ENCODE measurements around the gene MSI2. TPM values are rescaled to one million over a fixed set of nuclear protein-coding genes. Genes with fewer than 3 reads are reported as not detected.
A peak's percentile ranks its signal among the peaks of the same experiment; 100 is the strongest.

The MSI2 gene
- total RNA-seq, 2 experiments from 2014 or later, result 65.7 to 71.9 TPM

GRCh38 chr17:57284984-57285646, 28.8 kb downstream of the MSI2 start:
- H3K27ac Mint-ChIP-seq, result peak overlapping the region; percentile 76
- H3K36me3 Mint-ChIP-seq, result peaks cover 20% of the 10 kb centered on the region
- peaks cover 66% of the 10 kb centered on the region for H3K4me1 Mint-ChIP-seq (ENCODE audit: low read depth)
- H3K27me3 Mint-ChIP-seq, result no peaks in the 10 kb centered on the region
- ChIA-PET CTCF (interaction anchor here (0.7 to 2.4 kb wide), 4 partner anchors 8 to 488 kb away, joined by 3 to 11 read pairs (median 6); no protein-coding TSS in a partner anchor), POLR2A (interaction anchor here (0.6 to 1.2 kb wide), 4 partner anchors 14 to 227 kb away, joined by 3 to 4 read pairs (median 3); no protein-coding TSS in a partner anchor)
- no peaks in the 10 kb centered on the region for H3K9me3 Mint-ChIP-seq
- intact Hi-C loops (cut with micrococcal nuclease), result no loop called here
- peak overlapping the region; percentile 50 for H3K4me3 Mint-ChIP-seq
- peak; percentile 76 for DNase-seq

- H3K4me1 Mint-ChIP-seq (ENCODE audit: low read depth), result peaks cover 62% of the 10 kb centered on the region
- no peak for DNase-seq
- peak overlapping the region; percentile 76 for H3K27ac Mint-ChIP-seq
- no peaks in the 10 kb centered on the region for H3K9me3 Mint-ChIP-seq
- ChIA-PET CTCF (interaction anchor here (0.7 to 2.4 kb wide), 3 partner anchors 8 to 312 kb away, joined by 5 to 11 read pairs (median 6); no protein-coding TSS in a partner anchor), POLR2A (interaction anchor here (1.0 to 1.2 kb wide), 2 partner anchors 15 to 227 kb away, joined by 3 read pairs; no protein-coding TSS in a partner anchor)
- intact Hi-C loops (cut with micrococcal nuclease), result no loop called here
- H3K36me3 Mint-ChIP-seq, result peaks cover 18% of the 10 kb centered on the region
- H3K4me3 Mint-ChIP-seq, result no peak overlapping the region
- no peaks in the 10 kb centered on the region for H3K27me3 Mint-ChIP-seq
Measured at GRCh38 chr17:57285701-57286100, 29.4 kb downstream of the MSI2 start.

GRCh38 chr17:57286399-57287105, 30.2 kb downstream of the MSI2 start:
- Mint-ChIP-seq H3K4me3 (no peak overlapping the region), H3K27me3 (no peaks in the 10 kb centered on the region), H3K4me1 (ENCODE audit: low read depth) (peaks cover 53% of the 10 kb centered on the region), H3K36me3 (peaks cover 14% of the 10 kb centered on the region), H3K27ac (no peak overlapping the region), H3K9me3 (no peaks in the 10 kb centered on the region)
- intact Hi-C loops (cut with micrococcal nuclease), result no loop called here
- no peak for DNase-seq
- ChIA-PET CTCF (no interaction called here), POLR2A (no interaction called here)

DNA sequence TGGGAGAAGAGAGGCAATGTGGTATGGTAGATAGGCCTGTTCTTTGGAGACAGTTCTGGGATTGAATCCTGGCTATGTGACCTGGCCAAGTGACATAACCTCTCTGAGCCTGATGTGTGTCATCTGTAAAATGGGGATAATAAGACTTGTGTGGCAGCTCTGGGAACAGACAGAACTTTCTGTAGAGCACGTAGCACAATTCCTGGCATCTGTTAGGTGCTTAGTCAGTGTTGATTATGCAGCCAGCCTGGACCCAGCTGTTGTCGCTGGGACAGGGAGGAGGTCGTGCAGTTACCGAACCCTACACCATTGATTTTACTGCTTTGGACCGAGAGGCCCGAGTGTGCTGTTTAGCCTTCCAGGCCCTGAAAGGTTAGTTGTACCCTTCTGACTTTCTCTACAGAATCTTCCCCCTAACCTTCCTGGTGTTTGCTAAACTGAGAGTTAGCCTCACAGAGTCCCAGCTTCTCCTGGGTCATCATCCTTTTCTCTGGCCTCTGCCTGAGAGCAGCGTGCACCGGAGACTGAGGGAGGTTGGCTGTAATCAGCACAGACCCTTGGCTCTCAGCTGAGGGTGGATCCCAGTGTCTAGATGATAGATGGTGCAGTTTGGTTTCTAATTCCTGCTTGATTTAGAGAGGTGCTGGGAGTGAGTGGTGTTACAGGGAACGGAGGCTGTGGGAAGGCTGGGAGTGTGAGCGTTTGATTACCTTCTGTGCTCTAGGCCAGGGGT, 31.9 kb downstream of the MSI2 start:
- H3K36me3 Mint-ChIP-seq, result peaks cover 15% of the 10 kb centered on the region
- intact Hi-C loops (cut with micrococcal nuclease), result no loop called here
- H3K4me3 Mint-ChIP-seq, result no peak overlapping the region
- H3K27ac Mint-ChIP-seq, result no peak overlapping the region
- H3K27me3 Mint-ChIP-seq, result no peaks in the 10 kb centered on the region
- H3K4me1 Mint-ChIP-seq (ENCODE audit: low read depth), result peaks cover 40% of the 10 kb centered on the region
- ChIA-PET POLR2A (no interaction called here), CTCF (no interaction called here)
- DNase-seq, result no peak
- no peaks in the 10 kb centered on the region for H3K9me3 Mint-ChIP-seq

DNA sequence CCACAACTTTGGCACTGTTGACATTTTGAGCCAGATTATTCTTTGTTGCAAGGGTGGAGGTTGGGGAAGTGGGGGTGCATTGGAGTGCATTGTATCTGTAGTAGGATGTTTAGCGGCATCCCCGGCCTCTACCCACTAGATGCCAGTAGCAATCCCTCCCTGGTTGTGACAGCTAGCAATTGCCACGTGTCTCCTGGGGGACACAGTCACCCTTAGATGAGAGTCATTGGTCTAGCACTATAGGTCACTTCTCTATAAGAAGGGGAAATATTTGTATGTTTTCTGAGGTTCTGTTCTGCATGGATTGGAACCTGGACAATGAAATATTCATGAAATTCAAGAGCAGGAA, 32.4 kb downstream of the MSI2 start:
- Mint-ChIP-seq H3K27ac (no peak overlapping the region), H3K4me3 (no peak overlapping the region), H3K4me1 (ENCODE audit: low read depth) (peaks cover 34% of the 10 kb centered on the region), H3K27me3 (no peaks in the 10 kb centered on the region), H3K9me3 (no peaks in the 10 kb centered on the region), H3K36me3 (peaks cover 11% of the 10 kb centered on the region)
- ChIA-PET POLR2A (no interaction called here), CTCF (no interaction called here)
- DNase-seq, result no peak
- intact Hi-C loops (cut with micrococcal nuclease), result no loop called here

- Mint-ChIP-seq H3K27me3 (no peaks in the 10 kb centered on the region), H3K4me3 (no peak overlapping the region), H3K27ac (no peak overlapping the region), H3K36me3 (peaks cover 11% of the 10 kb centered on the region), H3K9me3 (no peaks in the 10 kb centered on the region), H3K4me1 (ENCODE audit: low read depth) (peaks cover 34% of the 10 kb centered on the region)
- intact Hi-C loops (cut with micrococcal nuclease), result no loop called here
- CTCF ChIA-PET, result no interaction called here
- no peak for DNase-seq
- POLR2A ChIA-PET, result no interaction called here
Measured at GRCh38 chr17:57289130-57289529, 32.8 kb downstream of the MSI2 start.

DNA sequence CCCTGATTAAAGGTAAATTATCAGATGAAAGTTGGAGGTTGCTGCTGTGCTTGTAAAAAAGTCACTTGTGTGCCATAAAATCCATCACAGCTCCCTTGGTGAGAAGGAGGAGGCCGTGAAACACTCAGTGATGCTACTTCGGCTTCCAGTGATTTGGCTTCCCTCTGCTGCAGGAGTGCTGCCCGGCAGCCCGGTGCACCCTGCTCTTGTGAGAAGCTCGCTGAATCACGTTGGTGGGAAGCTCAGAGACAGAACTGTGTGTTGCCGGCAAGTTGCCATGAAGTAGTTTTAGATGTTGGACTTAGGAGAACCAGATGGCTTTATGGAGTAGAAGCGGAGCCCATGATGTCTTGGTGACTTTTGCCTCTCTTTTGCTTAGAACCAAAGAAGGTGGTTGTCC, 33.3 kb downstream of the MSI2 start:
- ChIA-PET CTCF (no interaction called here), POLR2A (no interaction called here)
- peaks cover 12% of the 10 kb centered on the region for H3K36me3 Mint-ChIP-seq
- no peak for DNase-seq
- H3K27me3 Mint-ChIP-seq, result no peaks in the 10 kb centered on the region
- no peaks in the 10 kb centered on the region for H3K9me3 Mint-ChIP-seq
- peaks cover 34% of the 10 kb centered on the region for H3K4me1 Mint-ChIP-seq (ENCODE audit: low read depth)
- H3K4me3 Mint-ChIP-seq, result no peak overlapping the region
- intact Hi-C loops (cut with micrococcal nuclease), result no loop called here
- H3K27ac Mint-ChIP-seq, result no peak overlapping the region

DNA sequence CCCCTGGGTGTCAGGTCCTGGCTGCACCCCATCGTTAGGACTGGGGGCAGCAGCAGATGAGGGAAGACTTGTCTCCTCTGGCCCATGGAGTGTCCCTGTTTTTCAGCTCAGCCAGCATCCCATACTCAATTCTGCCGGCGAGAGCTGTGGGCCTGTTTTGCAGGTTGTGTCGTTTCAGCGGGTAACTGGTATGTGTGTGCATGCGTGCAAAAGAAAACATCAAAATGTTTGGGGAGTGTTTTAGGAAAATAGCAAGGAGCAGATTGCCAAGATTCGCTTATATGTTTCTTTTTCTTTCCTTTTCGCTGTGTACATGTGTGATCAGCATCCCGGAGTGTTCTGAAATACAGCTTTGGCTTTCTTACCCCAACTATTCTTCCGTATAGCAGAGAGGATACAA, 34.7 kb downstream of the MSI2 start:
- no peak for DNase-seq
- POLR2A ChIA-PET, result no interaction called here
- no peak overlapping the region for H3K4me3 Mint-ChIP-seq
- peaks cover 33% of the 10 kb centered on the region for H3K4me1 Mint-ChIP-seq (ENCODE audit: low read depth)
- no peaks in the 10 kb centered on the region for H3K9me3 Mint-ChIP-seq
- H3K36me3 Mint-ChIP-seq, result peaks cover 14% of the 10 kb centered on the region
- H3K27ac Mint-ChIP-seq, result no peak overlapping the region
- H3K27me3 Mint-ChIP-seq, result no peaks in the 10 kb centered on the region
- CTCF ChIA-PET, result no interaction called here
- intact Hi-C loops (cut with micrococcal nuclease), result no loop called here

- DNase-seq, result no peak
- Mint-ChIP-seq H3K4me3 (no peak overlapping the region), H3K27ac (no peak overlapping the region), H3K36me3 (peaks cover 17% of the 10 kb centered on the region), H3K4me1 (ENCODE audit: low read depth) (peaks cover 29% of the 10 kb centered on the region), H3K27me3 (no peaks in the 10 kb centered on the region), H3K9me3 (no peaks in the 10 kb centered on the region)
- POLR2A ChIA-PET, result no interaction called here
- intact Hi-C loops (cut with micrococcal nuclease), result no loop called here
- CTCF ChIA-PET, result no interaction called here
Measured at GRCh38 chr17:57292091-57292490, 35.8 kb downstream of the MSI2 start.

GRCh38 chr17:57293077-57293476, 36.8 kb downstream of the MSI2 start:
- DNase-seq, result no peak
- Mint-ChIP-seq H3K27me3 (no peaks in the 10 kb centered on the region), H3K36me3 (peaks cover 20% of the 10 kb centered on the region), H3K27ac (no peak overlapping the region), H3K4me1 (ENCODE audit: low read depth) (peaks cover 22% of the 10 kb centered on the region), H3K9me3 (no peaks in the 10 kb centered on the region), H3K4me3 (no peak overlapping the region)
- ChIA-PET CTCF (no interaction called here), POLR2A (no interaction called here)
- intact Hi-C loops (cut with micrococcal nuclease), result no loop called here

GRCh38 chr17:57294101-57294500, 37.8 kb downstream of the MSI2 start:
- CTCF ChIA-PET, result interaction anchor here (1.2 kb wide), 1 partner anchor 50 kb away, joined by 3 read pairs; no protein-coding TSS in a partner anchor
- H3K27ac Mint-ChIP-seq, result no peak overlapping the region
- intact Hi-C loops (cut with micrococcal nuclease), result no loop called here
- H3K9me3 Mint-ChIP-seq, result no peaks in the 10 kb centered on the region
- DNase-seq, result no peak
- H3K27me3 Mint-ChIP-seq, result no peaks in the 10 kb centered on the region
- H3K36me3 Mint-ChIP-seq, result peaks cover 29% of the 10 kb centered on the region
- POLR2A ChIA-PET, result no interaction called here
- no peak overlapping the region for H3K4me3 Mint-ChIP-seq
- H3K4me1 Mint-ChIP-seq (ENCODE audit: low read depth), result peaks cover 22% of the 10 kb centered on the region

GRCh38 chr17:57294629-57295501, 38.5 kb downstream of the MSI2 start:
- intact Hi-C loops (cut with micrococcal nuclease), result no loop called here
- POLR2A ChIA-PET, result no interaction called here
- Mint-ChIP-seq H3K9me3 (peaks cover 2% of the 10 kb centered on the region), H3K4me3 (no peak overlapping the region), H3K27me3 (no peaks in the 10 kb centered on the region), H3K4me1 (ENCODE audit: low read depth) (peaks cover 22% of the 10 kb centered on the region), H3K27ac (no peak overlapping the region), H3K36me3 (peaks cover 32% of the 10 kb centered on the region)
- peak; percentile 47 for DNase-seq
- CTCF ChIA-PET, result interaction anchor here (1.0 to 1.2 kb wide), 2 partner anchors 51 to 52 kb away, joined by 3 read pairs; no protein-coding TSS in a partner anchor

All from activated CD4-positive, alpha-beta memory T cell treated with anti-CD3 and anti-CD28 coated beads for 36 hours (primary cell).